Measurements from ENCODE around the gene ACACB.

- TF ChIP-seq, protein P1, sequence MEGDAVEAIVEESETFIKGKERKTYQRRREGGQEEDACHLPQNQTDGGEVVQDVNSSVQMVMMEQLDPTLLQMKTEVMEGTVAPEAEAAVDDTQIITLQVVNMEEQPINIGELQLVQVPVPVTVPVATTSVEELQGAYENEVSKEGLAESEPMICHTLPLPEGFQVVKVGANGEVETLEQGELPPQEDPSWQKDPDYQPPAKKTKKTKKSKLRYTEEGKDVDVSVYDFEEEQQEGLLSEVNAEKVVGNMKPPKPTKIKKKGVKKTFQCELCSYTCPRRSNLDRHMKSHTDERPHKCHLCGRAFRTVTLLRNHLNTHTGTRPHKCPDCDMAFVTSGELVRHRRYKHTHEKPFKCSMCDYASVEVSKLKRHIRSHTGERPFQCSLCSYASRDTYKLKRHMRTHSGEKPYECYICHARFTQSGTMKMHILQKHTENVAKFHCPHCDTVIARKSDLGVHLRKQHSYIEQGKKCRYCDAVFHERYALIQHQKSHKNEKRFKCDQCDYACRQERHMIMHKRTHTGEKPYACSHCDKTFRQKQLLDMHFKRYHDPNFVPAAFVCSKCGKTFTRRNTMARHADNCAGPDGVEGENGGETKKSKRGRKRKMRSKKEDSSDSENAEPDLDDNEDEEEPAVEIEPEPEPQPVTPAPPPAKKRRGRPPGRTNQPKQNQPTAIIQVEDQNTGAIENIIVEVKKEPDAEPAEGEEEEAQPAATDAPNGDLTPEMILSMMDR (IDR thresholded peaks at IDR 0.05), result no peak
- TF ChIP-seq POLR2A (IDR thresholded peaks at IDR 0.05), result no peak
Observed at GRCh38 chr12:109268896-109269295, 152.5 kb downstream of the ACACB start.

Measured in heart left ventricle (tissue), 13 donors.